IPS DF 4.7 (cell line): Measurements from ENCODE around the gene HSPB7.
A peak's percentile ranks its signal among the peaks of the same experiment; 100 is the strongest.
"Not testable (repeated sequence)": the region's sequence is repeated elsewhere in the genome, so short reads cannot be mapped to it uniquely, and the experiment has no call there.

ENCODE experiments used
- DNase-seq: peaks from one replicate; pipeline ENCODE4 v3.0.0-alpha.2; 2013; ENCODE audit warnings: low spot score; ENCODE audit errors: extremely low read depth

Gene HSPB7

DNA sequence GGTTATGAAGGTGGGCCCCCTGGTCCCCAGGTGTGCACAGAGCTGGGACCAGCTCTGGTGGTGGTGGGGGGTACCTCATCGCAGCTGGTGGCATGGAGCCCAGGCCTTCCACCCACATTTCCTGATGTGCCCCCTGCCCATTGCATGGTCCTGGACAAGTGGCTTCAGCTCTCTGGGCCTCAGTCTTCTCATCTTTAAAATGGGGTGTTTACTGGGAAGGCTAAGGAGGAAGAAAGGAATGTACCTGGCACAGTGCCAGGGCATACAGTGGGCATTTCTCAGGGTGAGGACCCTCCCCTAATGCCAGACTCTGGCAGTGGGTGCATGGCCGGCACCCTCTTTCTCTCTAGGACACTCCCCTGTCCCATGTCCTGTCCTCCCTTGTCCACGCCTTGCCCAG, 33.2 kb upstream of the HSPB7 start:
- no peak for DNase-seq

- DNase-seq, result no peak
Observed at GRCh38 chr1:16050328-16050727, 32.5 kb upstream of the HSPB7 start.

GRCh38 chr1:16048573-16049189, 30.8 kb upstream of the HSPB7 start:
- peak; percentile 62 for DNase-seq

DNA sequence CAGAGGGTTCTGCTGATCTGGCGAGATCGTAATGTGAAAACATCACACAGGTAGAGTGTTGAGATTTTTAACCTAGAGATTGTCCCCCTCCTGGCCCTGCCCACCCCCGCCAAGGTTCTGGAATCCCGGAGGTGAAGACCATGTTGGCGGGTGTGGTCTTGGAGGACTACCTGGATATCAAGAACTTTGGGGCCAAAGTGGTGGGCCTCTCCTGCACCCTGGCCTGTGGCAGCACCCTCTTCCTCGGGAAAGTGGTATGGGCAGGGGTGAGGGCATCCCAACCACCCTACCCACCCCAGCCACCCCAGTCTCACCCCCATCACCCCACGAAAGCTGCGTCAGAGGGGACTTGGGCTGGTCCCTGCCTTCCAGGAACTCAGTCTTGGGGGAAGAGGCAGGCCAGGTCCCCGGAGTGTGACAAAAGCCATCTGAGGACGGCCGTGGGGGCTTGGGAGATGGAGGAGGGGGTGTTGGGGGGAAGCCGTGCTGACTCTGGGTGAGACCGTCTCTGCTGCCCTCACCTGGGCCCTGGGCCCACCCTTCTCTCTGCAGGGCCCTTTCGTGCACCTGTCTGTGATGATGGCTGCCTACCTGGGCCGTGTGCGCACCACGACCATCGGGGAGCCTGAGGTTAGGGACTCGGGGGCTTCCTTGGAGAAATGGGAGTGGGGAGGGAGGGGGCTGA, 30.1 kb upstream of the HSPB7 start:
- no peak for DNase-seq

DNA sequence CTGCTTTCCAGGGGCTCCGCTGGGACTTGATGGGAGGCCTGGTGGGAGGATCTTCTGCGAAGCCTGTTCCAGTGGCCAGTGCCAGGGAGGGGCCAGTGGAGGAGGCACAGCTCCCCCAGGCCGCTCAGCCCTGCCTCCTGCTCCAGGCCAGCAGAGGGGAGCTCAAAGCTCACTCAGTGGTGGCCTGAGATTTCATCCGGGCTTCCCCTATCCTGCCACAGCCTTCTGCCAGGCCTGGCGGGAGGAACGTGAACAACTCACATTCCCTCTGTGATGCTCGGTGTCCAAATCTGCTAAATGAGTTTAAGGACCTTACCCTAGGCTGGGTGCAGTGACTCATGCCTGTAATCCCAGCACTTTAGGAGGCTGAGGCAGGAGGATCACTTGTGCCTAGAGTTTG, 29.0 kb upstream of the HSPB7 start:
- DNase-seq, result no peak

DNA sequence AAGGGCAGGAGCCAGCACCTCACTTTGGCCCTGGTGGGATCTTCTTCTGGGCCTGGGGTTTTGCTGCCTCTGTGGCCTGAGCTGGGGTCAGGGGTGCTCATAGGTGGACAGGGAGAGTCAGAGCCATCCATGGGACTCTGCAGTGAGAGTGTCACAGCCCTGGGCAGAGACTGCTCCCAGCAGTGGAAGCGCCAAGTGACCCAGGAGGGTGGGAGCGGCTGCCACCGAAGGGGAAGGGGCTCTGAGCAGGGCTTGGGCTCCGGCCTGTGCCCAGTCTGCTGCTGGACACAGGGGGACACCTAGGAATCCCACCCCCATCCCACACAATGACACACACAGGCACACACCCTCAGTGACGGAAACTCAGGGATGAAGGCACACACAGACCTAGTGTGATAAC, 26.1 kb upstream of the HSPB7 start:
- no peak for DNase-seq

- no peak for DNase-seq
Observed at GRCh38 chr1:16043521-16043920, 25.7 kb upstream of the HSPB7 start, which contains the start of gene CLCNKB. Gene CLCNKB, plus strand, starts transcription at chr1:16043782. Its CDS starts 711 bp downstream, at chr1:16044493.

DNA sequence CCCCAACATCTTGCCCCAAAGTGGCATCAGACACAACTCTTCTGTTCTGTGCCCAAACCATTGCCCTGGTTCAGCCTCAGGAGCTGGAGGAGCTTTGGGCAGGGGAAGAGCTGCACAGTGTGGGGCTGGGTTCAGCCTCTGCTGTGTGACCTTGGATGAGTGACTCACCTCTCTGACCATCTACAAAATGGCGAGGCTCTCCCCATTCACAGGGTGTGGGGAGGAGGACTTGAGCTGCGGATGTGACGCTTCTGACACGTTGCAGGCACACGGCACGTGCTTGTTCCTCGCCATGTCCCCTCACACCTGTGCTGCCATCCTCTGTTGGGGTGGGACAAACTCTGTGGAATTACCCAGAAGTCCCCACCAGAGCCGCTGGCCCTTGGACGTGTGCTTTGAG, 24.8 kb upstream of the HSPB7 start:
- DNase-seq, result not testable (repeated sequence)

GRCh38 chr1:16042096-16042495, 24.3 kb upstream of the HSPB7 start:
- DNase-seq, result no peak

DNA sequence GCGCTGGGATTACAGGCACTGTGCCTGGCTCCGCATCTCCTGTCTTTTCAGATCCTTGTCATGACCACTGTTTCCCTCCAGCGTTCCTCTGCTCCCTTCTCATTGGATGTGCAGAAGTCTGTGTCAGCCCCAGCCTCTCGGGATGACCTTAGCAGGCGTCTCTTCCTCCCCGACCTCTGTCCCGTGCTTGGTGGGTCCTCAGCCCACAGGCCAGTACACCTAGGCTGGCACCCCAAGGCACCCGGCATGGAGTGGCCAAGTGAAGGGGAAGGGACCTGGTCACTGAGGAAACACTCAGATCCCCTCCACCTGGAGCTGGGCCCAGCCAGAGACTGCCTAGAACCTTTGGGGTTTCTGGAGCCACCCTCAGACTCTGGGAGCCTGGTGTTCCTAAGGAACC, 23.4 kb upstream of the HSPB7 start:
- DNase-seq, result no peak

GRCh38 chr1:16039871-16040270, 22.0 kb upstream of the HSPB7 start:
- not testable (repeated sequence) for DNase-seq

- DNase-seq, result no peak
Observed at GRCh38 chr1:16038620-16038912, 20.7 kb upstream of the HSPB7 start.

- DNase-seq, result not testable (repeated sequence)
Observed at GRCh38 chr1:16036461-16036860, 18.6 kb upstream of the HSPB7 start.

GRCh38 chr1:16033103-16033632, 15.3 kb upstream of the HSPB7 start:
- not testable (repeated sequence) for DNase-seq

- DNase-seq, result no peak
Observed at GRCh38 chr1:16032388-16033102, 14.7 kb upstream of the HSPB7 start.

- DNase-seq, result no peak
Observed at GRCh38 chr1:16031551-16031950, 13.7 kb upstream of the HSPB7 start.

DNA sequence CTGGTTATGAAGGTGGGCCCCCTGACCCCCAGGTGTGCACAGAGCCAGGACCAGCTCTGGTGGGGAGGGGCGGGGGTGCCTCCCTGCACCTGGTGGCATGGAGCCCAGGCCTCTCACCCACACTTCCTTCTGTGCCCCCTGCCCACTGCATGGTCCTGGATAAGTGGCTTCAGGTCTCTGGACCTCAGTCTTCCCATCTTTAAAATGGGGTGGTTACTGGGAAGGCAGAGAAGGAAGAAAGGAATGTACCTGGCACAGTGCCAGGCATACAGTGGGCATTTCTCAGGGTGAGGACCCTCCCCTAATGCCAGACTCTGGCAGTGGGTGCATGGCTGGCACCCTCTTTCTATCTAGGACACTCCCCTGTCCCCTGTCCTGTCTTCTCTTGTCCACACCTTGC, 11.4 kb upstream of the HSPB7 start:
- DNase-seq, result no peak

DNA sequence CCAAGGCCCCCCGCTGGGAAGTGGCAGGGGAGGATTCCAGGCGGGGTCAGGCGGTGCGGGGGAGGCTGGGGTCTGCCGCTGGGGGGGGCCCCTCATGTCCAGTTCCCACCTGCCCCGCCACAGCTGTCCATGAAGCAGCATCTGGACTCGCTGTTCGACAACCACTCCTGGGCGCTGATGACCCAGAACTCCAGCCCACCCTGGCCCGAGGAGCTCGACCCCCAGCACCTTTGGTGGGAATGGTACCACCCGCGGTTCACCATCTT, 11.1 kb upstream of the HSPB7 start:
- DNase-seq, result not testable (repeated sequence)

DNA sequence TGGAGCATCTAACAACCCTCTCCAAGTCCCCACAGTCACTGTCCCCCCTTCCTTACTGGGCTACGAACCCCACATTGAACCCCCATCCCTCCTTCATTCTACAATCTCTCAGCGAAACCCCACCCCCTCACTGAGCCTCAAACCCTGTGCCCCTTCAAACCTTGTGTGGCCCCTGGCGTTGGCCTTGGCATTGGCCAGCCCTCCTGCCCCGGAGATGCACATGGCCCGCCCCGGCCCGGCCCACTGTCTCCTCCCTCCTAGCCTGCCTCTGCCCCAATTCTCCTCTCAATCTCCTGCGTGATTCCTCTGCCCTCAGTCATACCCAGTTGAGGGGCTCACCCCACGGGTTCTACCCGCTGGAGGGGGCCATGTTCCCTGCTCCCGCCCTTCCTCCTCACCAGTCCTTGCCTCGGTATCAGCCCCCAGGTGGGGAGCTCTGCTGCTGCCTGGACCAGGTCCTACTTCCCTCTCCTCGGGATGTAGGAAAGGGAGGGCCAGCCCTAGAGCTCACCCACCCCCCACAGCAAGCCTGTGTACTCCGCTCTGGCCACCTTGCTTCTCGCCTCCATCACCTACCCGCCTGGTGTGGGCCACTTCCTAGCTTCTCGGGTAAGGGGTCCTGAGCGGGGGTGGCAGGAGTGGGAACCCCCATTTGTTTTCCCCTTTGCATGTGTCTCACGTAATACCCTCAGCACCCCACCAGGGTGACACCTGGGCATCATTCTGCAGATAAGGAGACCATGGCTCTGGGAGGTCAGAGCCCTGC, 10.6 kb upstream of the HSPB7 start:
- DNase-seq, result no peak

DNA sequence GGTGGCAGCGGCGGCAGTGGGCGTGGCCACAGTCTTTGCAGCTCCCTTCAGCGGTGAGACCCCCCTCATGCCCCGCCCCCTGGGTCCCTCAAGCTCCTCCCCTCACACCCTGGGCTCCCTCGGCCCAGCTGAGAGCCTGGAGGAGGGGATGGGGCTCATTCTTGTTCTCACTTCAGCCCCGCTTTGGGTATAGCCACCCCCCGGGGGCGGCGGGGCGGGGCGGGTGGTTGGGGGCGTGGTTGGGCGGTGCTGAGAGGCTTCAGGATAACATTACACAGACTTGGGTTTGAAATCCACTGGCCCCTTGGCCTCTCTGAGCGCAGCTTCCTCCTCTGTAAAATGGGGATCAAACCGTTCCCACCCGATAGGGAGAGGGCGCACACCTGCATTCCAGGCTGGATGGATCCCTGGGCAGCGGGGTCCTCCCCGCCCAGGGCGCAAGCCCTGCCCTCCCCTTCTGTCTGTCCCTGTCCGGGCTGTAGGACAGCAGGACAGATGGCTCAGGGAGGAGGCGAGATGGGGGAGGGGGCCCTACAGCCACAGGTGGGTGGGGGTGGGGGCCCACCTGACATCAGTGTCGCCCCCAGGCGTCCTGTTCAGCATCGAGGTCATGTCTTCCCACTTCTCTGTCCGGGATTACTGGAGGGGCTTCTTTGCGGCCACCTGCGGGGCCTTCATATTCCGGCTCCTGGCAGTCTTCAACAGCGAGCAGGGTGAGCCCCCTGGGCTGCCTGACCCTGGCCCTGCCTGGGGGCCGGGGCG, 9.1 kb upstream of the HSPB7 start:
- DNase-seq, result no peak

DNA sequence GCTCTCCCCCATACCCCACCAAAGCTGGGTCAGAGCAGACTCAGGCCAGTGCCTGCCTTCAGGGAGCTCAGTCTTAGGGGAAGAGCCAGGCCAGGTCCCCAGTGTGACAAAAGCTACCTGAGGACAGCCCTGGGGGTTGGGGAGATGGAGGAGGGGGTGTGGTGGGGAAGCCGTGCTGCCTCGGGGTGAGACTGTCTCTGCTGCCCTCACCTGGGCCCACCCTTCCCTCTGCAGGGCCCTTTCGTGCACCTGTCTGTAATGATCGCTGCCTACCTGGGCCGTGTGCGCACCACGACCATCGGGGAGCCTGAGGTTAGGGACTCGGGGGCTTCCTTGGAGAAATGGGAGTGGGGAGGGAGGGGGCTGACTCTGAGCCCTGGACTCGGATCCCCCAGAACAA, 8.5 kb upstream of the HSPB7 start:
- not testable (repeated sequence) for DNase-seq
